ENCODE results near the gene BANF2. TPM values are rescaled to one million over a fixed set of nuclear protein-coding genes. Genes with fewer than 3 reads are reported as not detected.

The BANF2 gene
- total and polyA plus RNA-seq, 2 of the 4 experiments (the other 2 are of a cell fraction): not detected

DNA sequence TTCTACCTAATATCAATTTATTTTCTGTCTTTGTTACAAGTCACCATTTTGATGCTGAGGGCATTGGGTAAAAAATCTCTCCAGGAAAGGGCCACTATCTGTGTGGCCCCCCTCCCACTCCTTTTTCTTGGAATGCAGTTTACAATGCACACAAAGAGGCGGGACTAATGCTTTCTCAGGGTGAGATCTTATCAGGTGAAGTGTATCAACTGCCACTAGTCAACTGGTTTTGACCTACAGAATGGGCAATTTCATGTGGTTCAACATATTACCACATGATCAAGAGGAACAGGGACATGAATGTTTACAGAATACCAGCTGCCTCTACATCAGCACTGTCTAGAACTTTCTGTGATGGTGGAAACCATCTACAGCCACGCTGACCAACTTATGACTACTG, 21.5 kb upstream of the BANF2 start:
- Histone ChIP-seq H2AFZ (replicated peaks; ENCODE audit: low read length, poor library complexity) (no peak overlapping the region), H3K14ac (replicated peaks; ENCODE audit: low read depth, low read length) (no peak overlapping the region), H3K4me1 (ENCODE audit: control insufficient read depth, insufficient read depth, low read length) (peaks cover 37% of the 10 kb centered on the region), H4K8ac (ENCODE audit: low read depth in 2 of 2, low read length in 2 of 2) (no peak overlapping the region), H4K20me1 (ENCODE audit: insufficient read depth, low read length) (peaks cover 77% of the 10 kb centered on the region), H3K23ac (ENCODE audit: low read depth, low read length) (peak overlapping the region; percentile 35; the same call in 1 of the 2 replicates), H2AK5ac (ENCODE audit: low read depth, low read length) (no peak overlapping the region), H2AK9ac (replicated peaks; ENCODE audit: low read depth, low read length, poor library complexity) (no peak overlapping the region), H3K9me3 (ENCODE audit: control insufficient read depth, insufficient read depth, low read length) (no peaks in the 10 kb centered on the region), H4K91ac (ENCODE audit: insufficient read depth, low read depth, low read length) (no peak overlapping the region), H3K79me1 (ENCODE audit: low read depth in 1 of 2, low read length in 2 of 2) (peaks cover 4 to 56% of the 10 kb centered on the region in 2 experiments; a peak in 2 of 4 replicates), H2BK20ac (ENCODE audit: low read depth, low read length) (no peak overlapping the region), H2BK15ac (ENCODE audit: low read depth, low read length) (no peak overlapping the region), H3K4me2 (ENCODE audit: low read depth, low read length) (no peak overlapping the region), H3K9ac (ENCODE audit: low read depth, low read length) (no peak overlapping the region), H3K4ac (ENCODE audit: low read depth, low read length) (no peak overlapping the region), H3K9me1 (ENCODE audit: insufficient read depth, low read length) (peaks cover 44% of the 10 kb centered on the region), H3K36me3 (ENCODE audit: control insufficient read depth, insufficient read depth, low read length) (peaks cover 37% of the 10 kb centered on the region), H2BK120ac (ENCODE audit: low read depth, low read length) (no peak overlapping the region), H2BK5ac (ENCODE audit: low read depth, low read length, poor library complexity, severe bottlenecking) (no peak overlapping the region), H3K4me3 (ENCODE audit: insufficient read depth, low read depth, low read length) (no peak overlapping the region), H3K56ac (ENCODE audit: extremely low read depth, insufficient read depth, low read length) (no peak overlapping the region), H3K18ac (ENCODE audit: low read depth, low read length) (no peak overlapping the region), H3K27me3 (ENCODE audit: control insufficient read depth, insufficient read depth, low read length) (no peaks in the 10 kb centered on the region), H4K5ac (ENCODE audit: low read depth, low read length) (no peak overlapping the region), H3K27ac (ENCODE audit: insufficient read depth, low read length) (no peak overlapping the region)
- no TSS peak for BruUV-seq (replicated peaks)
- 67% methylated on average over 1 of the region's 2 CpGs; no CpG with 5 or more reads in 1 of the 2 experiments for WGBS, 2 experiments (ENCODE audit: extremely low coverage in 2 of 2, insufficient read length in 1 of 2)
- TF ChIP-seq CEBPB (IDR thresholded peaks at IDR 0.05; ENCODE audit: low read depth, low read length) (no peak), POLR2A (IDR thresholded peaks at IDR 0.05; ENCODE audit: low read depth, low read length) (no peak), NFE2L2 (IDR thresholded peaks at IDR 0.05; ENCODE audit: low read depth, low read length) (no peak), RAD21 (IDR thresholded peaks at IDR 0.05; ENCODE audit: low read length) (no peak), RFX5 (IDR thresholded peaks at IDR 0.05; ENCODE audit: low read depth, low read length) (no peak), FOS (IDR thresholded peaks at IDR 0.05; ENCODE audit: low read depth, low read length) (no peak), SMC3 (IDR thresholded peaks at IDR 0.05; ENCODE audit: low read depth, low read length) (no peak), MXI1 (IDR thresholded peaks at IDR 0.05; ENCODE audit: borderline replicate concordance, low read depth, low read length) (no peak), CHD1 (IDR thresholded peaks at IDR 0.05; ENCODE audit: low read depth, low read length) (no peak), MAFK (IDR thresholded peaks at IDR 0.05; ENCODE audit: low read depth, low read length) (no peak), MAZ (IDR thresholded peaks at IDR 0.05; ENCODE audit: borderline replicate concordance, low read depth, low read length) (no peak), RCOR1 (IDR thresholded peaks at IDR 0.05; ENCODE audit: insufficient replicate concordance, low read length) (no peak), BHLHE40 (IDR thresholded peaks at IDR 0.05; ENCODE audit: low read depth, low read length) (no peak)
- TF ChIP-seq, protein P1, sequence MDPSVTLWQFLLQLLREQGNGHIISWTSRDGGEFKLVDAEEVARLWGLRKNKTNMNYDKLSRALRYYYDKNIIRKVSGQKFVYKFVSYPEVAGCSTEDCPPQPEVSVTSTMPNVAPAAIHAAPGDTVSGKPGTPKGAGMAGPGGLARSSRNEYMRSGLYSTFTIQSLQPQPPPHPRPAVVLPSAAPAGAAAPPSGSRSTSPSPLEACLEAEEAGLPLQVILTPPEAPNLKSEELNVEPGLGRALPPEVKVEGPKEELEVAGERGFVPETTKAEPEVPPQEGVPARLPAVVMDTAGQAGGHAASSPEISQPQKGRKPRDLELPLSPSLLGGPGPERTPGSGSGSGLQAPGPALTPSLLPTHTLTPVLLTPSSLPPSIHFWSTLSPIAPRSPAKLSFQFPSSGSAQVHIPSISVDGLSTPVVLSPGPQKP (IDR thresholded peaks at IDR 0.05; ENCODE audit: borderline replicate concordance, low read depth, low read length): no peak
- TF ChIP-seq, protein P2, sequence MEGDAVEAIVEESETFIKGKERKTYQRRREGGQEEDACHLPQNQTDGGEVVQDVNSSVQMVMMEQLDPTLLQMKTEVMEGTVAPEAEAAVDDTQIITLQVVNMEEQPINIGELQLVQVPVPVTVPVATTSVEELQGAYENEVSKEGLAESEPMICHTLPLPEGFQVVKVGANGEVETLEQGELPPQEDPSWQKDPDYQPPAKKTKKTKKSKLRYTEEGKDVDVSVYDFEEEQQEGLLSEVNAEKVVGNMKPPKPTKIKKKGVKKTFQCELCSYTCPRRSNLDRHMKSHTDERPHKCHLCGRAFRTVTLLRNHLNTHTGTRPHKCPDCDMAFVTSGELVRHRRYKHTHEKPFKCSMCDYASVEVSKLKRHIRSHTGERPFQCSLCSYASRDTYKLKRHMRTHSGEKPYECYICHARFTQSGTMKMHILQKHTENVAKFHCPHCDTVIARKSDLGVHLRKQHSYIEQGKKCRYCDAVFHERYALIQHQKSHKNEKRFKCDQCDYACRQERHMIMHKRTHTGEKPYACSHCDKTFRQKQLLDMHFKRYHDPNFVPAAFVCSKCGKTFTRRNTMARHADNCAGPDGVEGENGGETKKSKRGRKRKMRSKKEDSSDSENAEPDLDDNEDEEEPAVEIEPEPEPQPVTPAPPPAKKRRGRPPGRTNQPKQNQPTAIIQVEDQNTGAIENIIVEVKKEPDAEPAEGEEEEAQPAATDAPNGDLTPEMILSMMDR (conservative IDR thresholded peaks at IDR 0.05; ENCODE audit: low read depth, low read length): no peak
- TF ChIP-seq, protein P3, sequence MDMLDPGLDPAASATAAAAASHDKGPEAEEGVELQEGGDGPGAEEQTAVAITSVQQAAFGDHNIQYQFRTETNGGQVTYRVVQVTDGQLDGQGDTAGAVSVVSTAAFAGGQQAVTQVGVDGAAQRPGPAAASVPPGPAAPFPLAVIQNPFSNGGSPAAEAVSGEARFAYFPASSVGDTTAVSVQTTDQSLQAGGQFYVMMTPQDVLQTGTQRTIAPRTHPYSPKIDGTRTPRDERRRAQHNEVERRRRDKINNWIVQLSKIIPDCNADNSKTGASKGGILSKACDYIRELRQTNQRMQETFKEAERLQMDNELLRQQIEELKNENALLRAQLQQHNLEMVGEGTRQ (IDR thresholded peaks at IDR 0.05; ENCODE audit: low read depth, low read length): no peak
- dilution Hi-C loops (cut with HindIII; ENCODE audit: low sequenced_read_pairs, unreplicated experiment) (no loop called here), intact Hi-C loops (cut with micrococcal nuclease) (no loop called here), in situ Hi-C loops (cut with MboI; ENCODE audit: low sequenced_read_pairs) (loop anchor here (5.0 kb wide), 1 partner anchor 219 kb away; no protein-coding TSS in a partner anchor)
- CTCF ChIA-PET: interaction anchor here (0.6 to 0.8 kb wide), 2 partner anchors 23 to 225 kb away, joined by 3 read pairs; no protein-coding TSS in a partner anchor
- ATAC-seq (ENCODE audit: low read depth): no peak
- DNase-seq: no peak
- POLR2A ChIA-PET (ENCODE audit: unreplicated experiment): no interaction called here

Measured in IMR-90 (cell line).